Activated T-helper 1 cell treated with anti-CD3 and anti-CD28 coated beads, Interleukin-2, amount 50 U/mL, for 16 hours (primary cell): ENCODE results near the gene GPC3.
"Not testable (repeated sequence)": the region's sequence is repeated elsewhere in the genome, so short reads cannot be mapped to it uniquely, and the experiment has no call there.

Source experiments
- DNase-seq, 2 donors: peaks; one replicate each; pipeline ENCODE4 v3.0.0-alpha.2; 2020; ENCODE audit warnings: low read depth in 1 of 2, low spot score in 1 of 2

Gene GPC3

DNA sequence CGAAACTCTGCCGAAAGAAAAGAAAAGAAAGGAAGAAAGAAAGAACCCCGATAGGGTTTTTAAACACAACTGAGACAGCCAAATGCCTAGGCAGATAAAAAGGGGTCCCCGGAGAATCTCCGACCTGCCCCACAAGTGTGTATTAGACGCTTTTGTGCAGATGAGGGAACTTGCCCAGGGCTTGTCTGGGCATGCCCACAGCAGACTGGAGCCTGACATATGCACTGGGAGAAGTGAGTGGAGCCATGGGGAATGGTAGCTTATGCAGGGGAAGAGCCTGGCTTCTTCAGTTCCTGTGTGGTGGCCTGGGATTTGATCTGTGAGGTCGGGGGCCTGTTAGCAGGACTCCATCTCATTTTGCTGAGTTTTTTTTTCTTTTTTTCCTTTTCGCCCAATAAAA lies 199.0 kb downstream of the GPC3 start:
- DNase-seq: no peak

- no peak for DNase-seq
Measured at GRCh38 chrX:133783274-133783673, 202.1 kb downstream of the GPC3 start.

DNA sequence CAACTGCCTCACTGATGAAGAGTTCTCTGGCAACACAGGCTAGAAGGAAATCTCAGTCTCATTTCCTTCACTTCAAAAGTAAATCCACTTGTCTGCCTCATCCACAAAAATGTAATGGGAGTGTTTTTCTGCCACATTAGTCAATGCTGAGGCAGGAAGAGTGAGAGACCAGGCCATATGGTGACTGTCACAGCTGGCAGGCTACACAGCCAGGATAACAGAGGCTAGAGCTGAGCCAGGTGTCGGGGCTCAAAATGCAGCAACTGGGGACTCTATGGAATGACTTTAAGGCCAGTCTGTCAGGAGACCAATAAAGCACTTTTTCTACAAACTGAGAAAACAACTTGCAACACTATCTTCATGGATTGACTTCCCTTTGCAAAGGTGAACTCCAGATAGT lies 204.2 kb downstream of the GPC3 start:
- no peak for DNase-seq

GRCh38 chrX:133776072-133776471 lies 209.3 kb downstream of the GPC3 start:
- DNase-seq: peak; percentile 2 to 6

- DNase-seq: no peak
Measured at GRCh38 chrX:133774807-133775206, 210.6 kb downstream of the GPC3 start.

GRCh38 chrX:133771086-133771646 lies 214.2 kb downstream of the GPC3 start:
- no peak for DNase-seq

- DNase-seq: not testable (repeated sequence)
Measured at GRCh38 chrX:133762976-133763548, 222.3 kb downstream of the GPC3 start.

DNA sequence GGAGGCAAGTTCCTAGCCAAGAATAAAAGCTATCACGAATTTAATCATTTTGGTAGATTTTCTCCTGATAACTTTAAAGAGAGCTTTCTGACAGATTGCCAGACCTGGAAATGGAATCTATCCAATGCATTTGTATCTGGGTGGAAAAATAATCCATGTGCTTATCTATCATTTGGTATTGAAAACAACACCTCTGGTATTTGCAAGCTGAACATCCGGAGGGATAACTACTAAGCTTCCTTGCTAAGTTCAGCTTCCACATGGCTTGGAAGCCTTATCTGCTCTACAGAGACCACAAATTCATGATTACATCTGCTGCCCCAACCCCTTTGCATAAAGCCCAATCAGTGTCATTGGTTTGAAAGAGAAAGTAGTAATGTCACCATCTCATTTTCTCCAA lies 230.7 kb downstream of the GPC3 start:
- no peak for DNase-seq

GRCh38 chrX:133749951-133750350 lies 235.4 kb downstream of the GPC3 start:
- DNase-seq: no peak

DNA sequence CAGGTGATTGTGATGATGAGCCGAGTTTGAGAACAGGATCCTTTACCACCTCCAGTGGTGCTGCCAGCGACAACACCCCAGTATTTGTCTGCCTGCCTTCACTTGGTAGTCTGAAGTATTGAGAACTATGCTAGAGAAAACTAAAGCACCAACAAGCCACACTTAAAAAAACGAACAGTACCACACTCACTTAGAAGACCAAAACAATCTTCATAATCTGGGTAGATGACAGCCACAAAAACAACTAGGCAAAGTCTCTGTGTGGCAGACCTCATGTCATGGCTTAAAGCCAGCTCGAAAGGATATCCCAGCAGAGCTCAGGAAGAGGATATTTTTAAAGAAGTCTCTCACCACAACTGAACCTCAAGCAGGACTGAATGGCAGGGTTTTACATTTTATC lies 236.0 kb downstream of the GPC3 start:
- DNase-seq: no peak

- no peak for DNase-seq
Measured at GRCh38 chrX:133747196-133747595, 238.2 kb downstream of the GPC3 start.

DNA sequence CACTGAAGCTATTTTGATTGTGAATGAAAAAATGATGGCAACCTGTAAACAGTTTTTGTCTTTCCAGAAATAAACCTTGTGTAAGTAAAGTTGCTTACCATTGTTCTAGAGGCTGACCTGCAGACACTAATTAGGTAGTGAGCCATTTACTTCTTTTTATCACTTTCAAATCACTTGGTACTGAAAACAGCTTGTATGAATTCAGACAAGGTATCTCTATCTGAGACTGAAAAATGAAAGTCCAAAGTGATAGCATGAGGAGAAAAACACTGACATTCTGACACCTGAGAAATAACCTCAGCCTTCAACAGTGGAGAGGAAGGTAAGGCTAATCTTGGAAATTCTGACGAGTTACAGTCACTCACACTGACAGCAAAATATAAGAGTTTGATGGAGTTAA lies 238.8 kb downstream of the GPC3 start:
- no peak for DNase-seq

- no peak for DNase-seq
Measured at GRCh38 chrX:133745349-133745748, 240.0 kb downstream of the GPC3 start.

- DNase-seq: no peak
Measured at GRCh38 chrX:133742602-133743305, 242.6 kb downstream of the GPC3 start.

GRCh38 chrX:133741303-133741702 lies 244.1 kb downstream of the GPC3 start:
- DNase-seq: no peak

DNA sequence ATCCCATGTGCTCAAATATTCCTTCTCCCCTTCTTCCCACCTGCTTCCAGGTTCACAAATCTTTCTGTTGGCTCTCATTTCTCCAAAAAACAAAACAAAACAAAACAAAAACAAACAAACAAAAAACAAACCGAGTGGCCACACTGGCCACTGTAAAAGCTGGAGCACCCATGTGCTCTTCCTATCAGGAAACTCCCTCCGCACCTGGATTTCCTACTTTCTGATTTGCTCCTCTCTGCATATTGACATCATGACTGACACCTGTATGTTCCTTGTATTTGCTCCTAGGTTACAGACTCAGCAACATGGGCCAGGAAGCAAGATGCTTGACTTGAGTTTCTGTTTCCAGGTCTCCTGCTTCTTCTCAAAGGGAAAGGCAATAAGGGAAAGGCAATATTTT lies 258.8 kb downstream of the GPC3 start:
- no peak for DNase-seq

DNA sequence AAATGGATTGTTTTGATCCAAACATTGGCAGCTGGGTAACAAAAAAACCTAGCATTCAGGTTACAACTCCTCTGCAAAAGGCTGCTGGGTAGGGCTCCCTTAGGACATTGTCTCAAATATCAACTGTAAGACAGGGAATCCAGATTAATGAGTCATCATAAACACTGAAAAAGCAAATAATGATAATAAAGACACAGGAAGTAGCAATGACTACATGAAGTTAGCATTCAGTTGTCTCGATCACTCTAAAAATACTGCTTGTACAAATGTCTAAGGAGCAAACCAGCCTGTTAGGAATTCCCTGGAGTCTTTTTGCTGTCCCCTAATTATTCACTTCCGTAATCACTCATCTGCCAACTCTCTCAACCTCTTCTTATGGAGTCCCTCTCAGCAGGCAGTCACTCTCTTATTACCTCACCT lies 259.2 kb downstream of the GPC3 start:
- no peak for DNase-seq

DNA sequence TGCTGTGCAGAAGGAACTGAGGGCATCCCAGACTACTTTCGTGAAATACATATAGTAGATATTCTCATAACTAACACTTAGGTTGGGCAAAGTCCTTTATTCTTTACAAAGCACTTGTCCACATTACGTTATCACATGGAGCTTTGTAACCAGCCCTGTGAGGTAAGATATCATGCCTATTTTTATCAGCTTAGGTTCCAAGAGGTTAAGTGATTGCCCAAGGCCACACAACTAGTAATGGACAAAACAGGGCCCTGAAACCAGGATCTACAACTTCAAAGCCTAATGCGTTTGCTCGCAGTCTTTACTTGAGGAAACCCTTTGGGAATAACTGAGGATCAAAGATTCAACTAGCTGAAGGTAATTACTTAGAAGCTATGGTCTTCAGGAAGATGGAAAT lies 261.5 kb downstream of the GPC3 start:
- DNase-seq: no peak

GRCh38 chrX:133722756-133723155 lies 262.6 kb downstream of the GPC3 start:
- no peak for DNase-seq

DNA sequence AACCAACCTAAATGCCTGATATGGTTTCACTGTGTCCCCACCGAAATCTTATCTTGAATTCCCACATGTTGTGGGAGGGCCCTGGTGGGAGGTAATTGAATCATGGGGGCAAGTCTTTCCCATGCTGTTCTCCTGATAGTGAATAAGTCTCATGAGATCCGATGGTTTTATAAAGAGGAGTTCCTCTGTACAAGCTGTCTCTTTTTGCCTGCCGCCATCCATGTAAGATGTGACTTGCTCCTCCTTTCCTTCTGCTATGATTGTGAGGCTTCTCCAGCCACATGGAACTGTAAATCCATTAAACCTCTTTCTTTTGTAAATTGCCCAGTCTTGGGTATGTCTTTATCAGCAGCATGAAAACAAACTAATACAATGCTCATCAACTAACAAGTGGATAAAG lies 265.1 kb downstream of the GPC3 start:
- not testable (repeated sequence) for DNase-seq

GRCh38 chrX:133715715-133716114 lies 269.7 kb downstream of the GPC3 start:
- DNase-seq: no peak

GRCh38 chrX:133709501-133709900 lies 275.9 kb downstream of the GPC3 start:
- no peak for DNase-seq

DNA sequence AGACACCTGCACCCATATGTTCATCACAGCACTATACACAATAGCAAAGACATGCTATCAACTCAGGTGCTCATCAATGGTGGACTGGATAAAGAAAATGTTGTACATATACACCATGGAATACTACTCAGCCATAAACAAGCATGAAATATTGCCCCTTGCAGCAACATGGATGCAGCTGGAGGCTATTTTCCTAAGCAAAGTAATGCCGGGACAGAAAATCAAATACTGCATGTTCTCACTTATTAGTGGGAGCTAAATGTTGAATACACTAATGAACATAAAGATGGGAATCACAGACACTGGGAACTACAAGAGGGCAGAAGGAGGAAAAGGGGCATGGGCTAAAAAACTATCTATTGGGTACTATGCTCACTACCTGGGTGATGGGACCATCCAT lies 278.5 kb downstream of the GPC3 start:
- no peak for DNase-seq
